ENCODE results near the gene MAPKAPK5.

DNA sequence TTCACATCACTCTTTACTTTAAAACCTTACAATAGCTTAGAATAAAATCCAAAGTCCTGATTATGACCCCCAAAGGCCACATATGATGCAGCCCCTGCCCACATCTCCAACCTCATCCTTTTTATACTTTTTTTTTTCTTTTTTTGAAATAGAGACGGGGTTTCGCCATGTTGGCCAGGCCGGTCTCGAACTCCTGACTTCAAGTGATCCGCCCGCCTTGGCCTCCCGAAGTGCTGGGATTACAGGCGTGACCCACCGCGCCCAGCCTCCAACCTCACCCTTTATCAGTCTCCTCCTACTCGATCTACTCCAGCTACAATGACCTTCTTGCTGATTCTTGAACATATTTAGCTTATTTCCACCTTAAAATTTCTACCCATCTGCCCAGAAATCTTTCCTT, 1.2 kb upstream of the MAPKAPK5 start:
- no peak for TF ChIP-seq CTCF (IDR thresholded peaks at IDR 0.05)
- no peak for TF ChIP-seq POLR2A (IDR thresholded peaks at IDR 0.05)

Data from gastroesophageal sphincter (tissue), 3 donors.